NCI-H1436 treated with DMSO at 0.1 percent for 48 hours (cell line): Measurements from ENCODE around the gene ANKRD13B.

Experiments
- DNase-seq: peaks from one replicate; lab custom pipeline; 2025; lab: John Stamatoyannopoulos, UW

ANKRD13B gene

GRCh38 chr17:29616300-29617048 is 23.5 kb downstream of the ANKRD13B start:
- DNase-seq = no peak

GRCh38 chr17:29617125-29617480 is 24.2 kb downstream of the ANKRD13B start:
- peak; percentile 62 for DNase-seq

- peak; percentile 51 for DNase-seq
Observed at GRCh38 chr17:29617481-29618271, 24.7 kb downstream of the ANKRD13B start.

GRCh38 chr17:29618272-29619065 is 25.5 kb downstream of the ANKRD13B start:
- DNase-seq = no peak

GRCh38 chr17:29619251-29619650 is 26.3 kb downstream of the ANKRD13B start:
- no peak for DNase-seq

- no peak for DNase-seq
Observed at GRCh38 chr17:29620271-29620670, 27.3 kb downstream of the ANKRD13B start.

GRCh38 chr17:29620779-29621500 is 28.0 kb downstream of the ANKRD13B start:
- no peak for DNase-seq

DNA sequence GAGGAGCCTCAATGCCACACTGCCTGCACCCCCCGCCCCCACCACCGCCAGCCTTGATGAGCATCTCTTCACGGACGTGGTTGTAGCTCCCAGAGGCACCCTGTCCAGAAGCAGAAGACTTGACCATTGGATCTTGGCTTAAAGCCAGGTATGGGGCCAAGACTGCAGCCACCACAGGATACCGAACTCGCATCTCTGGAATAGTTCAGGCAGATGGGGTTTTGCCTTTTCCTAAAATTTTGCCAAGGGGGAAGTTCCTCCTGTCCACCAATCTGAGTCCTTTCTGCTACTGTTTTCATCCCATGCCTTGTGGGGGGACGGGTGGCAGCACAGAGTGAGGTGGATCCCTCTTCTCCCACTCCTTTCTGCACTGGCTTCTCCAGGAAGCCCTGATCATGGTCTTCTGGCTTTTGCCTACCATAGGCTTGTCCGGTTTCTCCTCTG is 28.8 kb downstream of the ANKRD13B start:
- DNase-seq = no peak

DNA sequence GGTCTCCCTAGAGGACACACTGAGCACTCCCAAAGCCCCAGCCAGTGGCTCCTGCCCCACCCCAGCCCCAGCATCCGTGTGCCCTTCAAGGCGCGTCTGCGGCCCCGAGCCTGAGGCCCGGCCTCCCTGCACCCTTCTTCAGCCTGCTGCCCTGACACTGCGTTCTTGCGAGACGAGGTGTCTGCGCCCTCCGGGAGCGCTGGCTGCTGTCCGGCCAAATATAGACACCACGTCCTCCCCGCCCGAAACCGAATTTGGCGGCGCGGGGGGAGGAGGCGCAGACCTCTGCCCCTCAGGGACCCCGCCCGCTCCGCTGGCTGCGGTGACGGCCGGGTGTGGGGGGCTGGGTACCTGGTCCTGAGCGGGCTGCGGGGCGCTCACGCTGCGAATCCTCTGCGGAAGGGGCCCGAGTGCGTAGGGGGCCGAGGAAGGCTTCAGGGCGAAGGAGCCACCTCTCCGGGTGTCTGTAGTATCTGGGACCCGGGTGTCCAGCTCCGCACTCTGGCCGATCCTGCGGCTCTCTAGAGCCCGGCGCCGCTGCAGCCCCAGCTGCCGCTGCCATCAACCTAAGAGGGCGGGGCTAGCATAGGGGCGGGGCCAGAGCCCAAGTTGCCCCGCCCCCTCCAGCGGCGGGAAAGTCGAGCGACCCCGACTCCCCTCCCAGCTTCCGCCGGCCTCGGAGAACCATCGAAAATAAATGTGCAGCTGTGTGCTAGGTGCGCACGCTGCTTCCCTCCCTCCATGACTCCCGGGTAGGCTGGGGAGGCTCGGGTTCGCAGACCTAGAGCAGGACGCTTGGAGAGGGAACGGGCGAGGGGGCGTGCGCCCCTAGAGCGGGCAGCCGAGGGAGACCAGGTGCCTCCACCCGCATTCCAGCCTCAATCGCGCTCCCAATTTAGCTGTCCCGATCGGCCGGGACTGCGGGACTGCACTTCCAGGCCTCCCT is 29.7 kb downstream of the ANKRD13B start, which contains the start of gene CORO6:
Gene CORO6, minus strand, starts transcription at position 576 of the 946 bp plus-strand sequence. CDS start 1,491 bp downstream, outside the sequence.
- DNase-seq = peak; percentile 57

- DNase-seq = no peak
Observed at GRCh38 chr17:29623283-29623647, 30.3 kb downstream of the ANKRD13B start.

DNA sequence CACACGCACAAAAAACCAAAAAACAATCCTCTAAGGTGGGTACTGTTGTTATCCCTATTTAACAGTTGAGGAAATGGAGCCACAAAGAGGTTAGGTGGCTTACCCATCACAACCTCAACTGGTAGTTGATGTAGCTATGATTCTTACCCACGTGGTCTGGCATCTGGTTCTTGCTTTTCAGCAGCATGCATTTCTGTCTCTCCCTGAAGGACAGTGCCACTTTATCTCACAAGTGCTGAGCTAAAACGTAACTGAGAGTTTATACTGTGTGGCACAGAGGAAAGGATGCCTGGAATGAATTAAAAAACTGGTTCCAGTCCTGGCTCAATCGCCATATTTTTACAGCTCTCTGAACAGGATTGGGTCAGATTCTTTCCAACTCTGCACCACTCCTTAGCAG is 31.7 kb downstream of the ANKRD13B start:
- no peak for DNase-seq

GRCh38 chr17:29625037-29625750 is 32.3 kb downstream of the ANKRD13B start:
- no peak for DNase-seq

- DNase-seq = no peak
Observed at GRCh38 chr17:29627951-29628350, 35.0 kb downstream of the ANKRD13B start.

- DNase-seq = no peak
Observed at GRCh38 chr17:29628644-29629043, 35.7 kb downstream of the ANKRD13B start.

GRCh38 chr17:29629839-29630238 is 36.9 kb downstream of the ANKRD13B start:
- DNase-seq = no peak

- no peak for DNase-seq
Observed at GRCh38 chr17:29630630-29631193, 37.8 kb downstream of the ANKRD13B start.

DNA sequence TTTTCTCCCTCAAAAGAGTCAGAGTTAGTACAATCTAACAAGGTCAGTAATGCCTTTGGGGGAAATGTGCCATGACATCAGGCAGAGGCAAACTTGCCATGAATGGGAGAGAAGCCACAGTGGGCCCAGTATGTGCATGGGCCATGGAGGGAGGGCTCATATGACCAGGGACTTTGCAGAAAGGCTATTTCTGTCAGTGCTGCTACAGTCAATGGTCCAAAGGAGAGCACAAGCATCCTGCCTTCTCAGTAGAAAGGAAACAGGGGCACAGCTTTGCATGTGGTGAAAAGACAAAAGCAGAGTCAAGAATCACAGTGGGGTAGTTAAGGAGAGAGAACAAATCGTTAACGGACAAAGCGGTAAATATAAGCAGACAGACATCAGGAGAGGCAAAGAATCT is 41.0 kb downstream of the ANKRD13B start:
- no peak for DNase-seq

GRCh38 chr17:29640413-29640812 is 47.5 kb downstream of the ANKRD13B start:
- no peak for DNase-seq

DNA sequence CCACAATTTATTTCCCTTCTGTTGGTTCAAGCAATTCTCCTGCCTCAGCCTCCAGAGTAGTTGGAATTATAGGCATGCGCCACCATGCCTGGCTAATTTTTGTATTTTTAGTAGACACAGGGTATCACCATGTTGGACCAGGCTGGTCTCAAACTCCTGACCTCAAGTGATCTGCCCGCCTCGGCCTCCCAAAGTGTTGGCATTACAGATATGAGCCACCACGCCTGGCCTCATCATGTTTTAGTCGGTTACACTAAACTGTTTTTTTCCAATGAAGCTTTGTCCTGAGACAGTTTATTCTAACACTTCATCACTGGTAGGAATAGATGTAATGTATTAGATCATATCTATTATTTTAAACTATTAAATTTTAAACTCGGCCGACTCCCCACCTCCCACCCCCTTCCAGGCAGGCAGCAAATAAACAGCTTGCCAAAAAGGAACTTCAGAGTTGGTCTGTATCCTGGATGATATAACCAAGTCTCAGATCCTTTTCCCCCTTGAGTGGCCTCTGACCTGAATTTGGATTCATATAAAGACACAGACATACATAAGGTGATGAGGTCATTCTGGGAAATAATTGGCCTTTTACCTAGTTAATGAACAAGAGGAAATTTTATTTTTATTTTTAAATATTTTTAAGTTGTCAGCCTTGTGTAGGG is 48.2 kb downstream of the ANKRD13B start:
- DNase-seq = no peak
